Activated CD4-positive, alpha-beta T cell treated with anti-CD3 and anti-CD28 coated beads for 48 hours (primary cell): Measurements from ENCODE around the gene B3GLCT.
A peak's percentile ranks its signal among the peaks of the same experiment; 100 is the strongest.

Experiments
- DNase-seq: peaks from one replicate; pipeline ENCODE4 v3.0.0-alpha.2; 2020

Gene B3GLCT

GRCh38 chr13:31224963-31225559 is 25.3 kb downstream of the B3GLCT start:
- DNase-seq: no peak

GRCh38 chr13:31225998-31226675 is 26.4 kb downstream of the B3GLCT start:
- DNase-seq: no peak

- DNase-seq: no peak
Measured at GRCh38 chr13:31227063-31227462, 27.3 kb downstream of the B3GLCT start.

GRCh38 chr13:31227870-31228269 is 28.1 kb downstream of the B3GLCT start:
- DNase-seq: no peak

GRCh38 chr13:31234729-31235128 is 35.0 kb downstream of the B3GLCT start:
- no peak for DNase-seq

GRCh38 chr13:31236211-31236786 is 36.5 kb downstream of the B3GLCT start:
- DNase-seq: no peak

GRCh38 chr13:31240921-31241320 is 41.1 kb downstream of the B3GLCT start:
- no peak for DNase-seq

GRCh38 chr13:31242367-31242766 is 42.6 kb downstream of the B3GLCT start:
- no peak for DNase-seq

- no peak for DNase-seq
Measured at GRCh38 chr13:31242916-31243315, 43.1 kb downstream of the B3GLCT start.

- DNase-seq: no peak
Measured at GRCh38 chr13:31245598-31246373, 46.0 kb downstream of the B3GLCT start.

GRCh38 chr13:31246918-31247317 is 47.1 kb downstream of the B3GLCT start:
- DNase-seq: no peak

- DNase-seq: no peak
Measured at GRCh38 chr13:31248361-31248760, 48.6 kb downstream of the B3GLCT start.

- DNase-seq: no peak
Measured at GRCh38 chr13:31248965-31249539, 49.3 kb downstream of the B3GLCT start.

- no peak for DNase-seq
Measured at GRCh38 chr13:31250435-31250834, 50.7 kb downstream of the B3GLCT start.

- no peak for DNase-seq
Measured at GRCh38 chr13:31261241-31261640, 61.5 kb downstream of the B3GLCT start.

GRCh38 chr13:31263346-31263745 is 63.6 kb downstream of the B3GLCT start:
- no peak for DNase-seq

- DNase-seq: no peak
Measured at GRCh38 chr13:31264151-31264550, 64.4 kb downstream of the B3GLCT start.

- no peak for DNase-seq
Measured at GRCh38 chr13:31267126-31267784, 67.5 kb downstream of the B3GLCT start.

- DNase-seq: no peak
Measured at GRCh38 chr13:31274390-31274789, 74.6 kb downstream of the B3GLCT start.

GRCh38 chr13:31276421-31276820 is 76.6 kb downstream of the B3GLCT start:
- no peak for DNase-seq

- no peak for DNase-seq
Measured at GRCh38 chr13:31278869-31279268, 79.1 kb downstream of the B3GLCT start.

GRCh38 chr13:31282741-31283455 is 83.1 kb downstream of the B3GLCT start:
- DNase-seq: peak; percentile 12
